Thyroid gland (tissue), 4 donors: Measurements from ENCODE around the gene SPOUT1. TPM values are rescaled to one million over a fixed set of nuclear protein-coding genes. Genes with fewer than 3 reads are reported as not detected.

Source experiments
- DNase-seq, 2 donors: peaks; one replicate each; pipeline ENCODE4 v3.0.0-alpha.2; 2019
- H3K27ac ChIP-seq, 3 donors: fragments of 200-600 bp; sonication (generic); 1 replicate in 2 of 3; 2 replicates in 1 of 3; pipeline ENCODE4 v1.5.1; 2016 to 2019; ENCODE audit warnings: mild to moderate bottlenecking in 1 of 3, moderate library complexity in 1 of 3
- H3K27me3 ChIP-seq: fragments of 200-600 bp; sonication (generic); one replicate; pipeline ENCODE4 v1.5.1; 2019
- H3K36me3 ChIP-seq, 2 donors: fragments of 200-600 bp; sonication (generic); one replicate each; pipeline ENCODE4 v1.5.1; 2016 to 2019
- H3K4me1 ChIP-seq, 2 donors: fragments of 200-600 bp; sonication (generic); one replicate each; pipeline ENCODE4 v1.5.1; 2017 to 2019
- H3K4me3 ChIP-seq, 3 donors: fragments of 200-600 bp; sonication (generic); replicated peaks in 1 of 3; 1 replicate in 2 of 3; 2 replicates in 1 of 3; pipeline ENCODE4 v1.5.1; 2016; ENCODE audit warnings: mild to moderate bottlenecking in 1 of 3
- H3K9me3 ChIP-seq: fragments of 200-600 bp; sonication (generic); one replicate; pipeline ENCODE4 v1.5.1; 2017
- POLR2A ChIP-seq, 2 donors: fragments of 450-650 bp; IDR thresholded peaks; one replicate each; pipeline ENCODE4 v1.6.1; 2017; ENCODE audit warnings: antibody characterized with exemption in 2 of 2, mild to moderate bottlenecking in 2 of 2, moderate library complexity in 1 of 2
- WGBS, 2 donors: methylation state at CpG; one replicate each; pipeline ENCODE4 v1.1.5; 2017; 5-methylcytosine and 5-hydroxymethylcytosine counted together
- intact Hi-C: fragments of 100-400 bp; cut with DNase I; formaldehyde crosslinking; loops from one replicate; pipeline ENCODE4 v1.15.1; 2023
- total RNA-seq, 4 donors: library from RNA; depleted of rRNA; stranded (reverse); fragments of >200 nt; gene quantifications; one replicate each; pipeline ENCODE4 v1.2.3, GENCODE V29; 2016
- TF ChIP-seq, protein P1 (sequence below), 6 experiments: fragments of 200-600 bp in 3 of 6; fragments of 450-650 bp in 3 of 6; sonication (generic) in 3 of 6; IDR thresholded peaks; one replicate each; pipeline ENCODE4 v1.5.1; 2016 to 2019; ENCODE audit warnings: antibody characterized with exemption in 6 of 6, mild to moderate bottlenecking in 2 of 6, inconsistent platforms in 1 of 6, moderate library complexity in 1 of 6

Gene SPOUT1
- total RNA-seq, 4 donors from 2014 or later, result 16.7 to 38.4 (median 27.4) TPM

DNA sequence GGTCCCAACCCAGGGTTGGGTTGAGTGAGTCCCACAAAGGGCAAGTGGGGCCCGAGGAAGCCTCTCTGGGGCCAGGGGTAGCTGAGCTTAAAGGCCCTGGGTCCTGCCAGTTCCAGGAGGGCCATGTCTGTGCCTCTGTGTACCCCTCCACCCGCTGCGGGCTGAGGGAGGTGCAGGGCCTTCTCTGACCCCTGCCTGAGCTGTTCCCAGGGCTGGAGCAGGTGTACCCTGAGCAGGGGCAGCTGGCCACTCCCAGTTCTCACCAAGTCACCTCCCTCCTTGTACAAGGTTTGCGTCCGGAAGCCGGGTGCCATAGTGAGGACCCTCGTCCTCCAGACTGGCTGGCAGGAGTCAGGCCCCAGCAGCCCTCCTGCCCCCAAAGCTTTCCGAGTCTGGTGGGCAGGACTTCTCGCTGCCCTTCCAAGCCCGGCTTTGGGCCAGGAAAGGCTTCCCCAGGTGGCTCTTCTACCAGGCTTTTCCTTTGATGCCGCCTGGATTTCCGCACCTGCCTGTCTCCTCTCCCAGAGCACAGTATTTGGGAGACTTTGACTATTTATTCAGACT lies 20.5 kb downstream of the SPOUT1 start:
- intact Hi-C loops, result no loop called here
- TF ChIP-seq, protein P1, sequence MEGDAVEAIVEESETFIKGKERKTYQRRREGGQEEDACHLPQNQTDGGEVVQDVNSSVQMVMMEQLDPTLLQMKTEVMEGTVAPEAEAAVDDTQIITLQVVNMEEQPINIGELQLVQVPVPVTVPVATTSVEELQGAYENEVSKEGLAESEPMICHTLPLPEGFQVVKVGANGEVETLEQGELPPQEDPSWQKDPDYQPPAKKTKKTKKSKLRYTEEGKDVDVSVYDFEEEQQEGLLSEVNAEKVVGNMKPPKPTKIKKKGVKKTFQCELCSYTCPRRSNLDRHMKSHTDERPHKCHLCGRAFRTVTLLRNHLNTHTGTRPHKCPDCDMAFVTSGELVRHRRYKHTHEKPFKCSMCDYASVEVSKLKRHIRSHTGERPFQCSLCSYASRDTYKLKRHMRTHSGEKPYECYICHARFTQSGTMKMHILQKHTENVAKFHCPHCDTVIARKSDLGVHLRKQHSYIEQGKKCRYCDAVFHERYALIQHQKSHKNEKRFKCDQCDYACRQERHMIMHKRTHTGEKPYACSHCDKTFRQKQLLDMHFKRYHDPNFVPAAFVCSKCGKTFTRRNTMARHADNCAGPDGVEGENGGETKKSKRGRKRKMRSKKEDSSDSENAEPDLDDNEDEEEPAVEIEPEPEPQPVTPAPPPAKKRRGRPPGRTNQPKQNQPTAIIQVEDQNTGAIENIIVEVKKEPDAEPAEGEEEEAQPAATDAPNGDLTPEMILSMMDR (IDR thresholded peaks at IDR 0.05), result no peak
- TF ChIP-seq POLR2A (IDR thresholded peaks at IDR 0.05), result no peak
- DNase-seq, result no peak
- Histone ChIP-seq H3K27ac (no peak overlapping the region), H3K9me3 (no peaks in the 10 kb centered on the region), H3K27me3 (no peaks in the 10 kb centered on the region), H3K36me3 (peaks cover 25 to 31% of the 10 kb centered on the region in 2 donors), H3K4me3 (no peak overlapping the region), H3K4me1 (no peaks in the 10 kb centered on the region)
- 93 to 98% methylated on average over 5 to 10 of the region's 12 CpGs for WGBS, 2 donors

DNA sequence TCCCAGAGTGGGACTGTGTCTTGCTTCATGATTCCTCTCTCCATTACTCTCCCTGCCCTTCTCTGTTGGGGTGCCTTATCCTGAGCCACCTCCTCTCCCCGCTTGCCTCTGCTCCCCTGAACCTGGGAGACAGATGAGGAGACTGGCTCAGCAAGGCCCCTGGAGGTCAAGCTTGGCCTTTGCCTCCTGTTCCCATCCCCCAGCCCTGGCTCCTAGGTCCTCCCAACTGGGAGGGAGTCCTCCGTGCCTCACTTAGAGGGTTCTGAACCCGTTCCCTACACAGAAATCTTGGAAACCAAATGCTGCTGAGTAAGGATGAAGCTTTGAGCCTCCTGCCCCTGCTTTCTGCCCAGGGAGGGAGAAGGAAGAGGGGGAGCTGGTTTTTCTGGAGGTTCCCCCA lies 21.1 kb downstream of the SPOUT1 start:
- H3K36me3 ChIP-seq, result peaks cover 31 to 36% of the 10 kb centered on the region in 2 donors
- intact Hi-C loops, result no loop called here

DNA sequence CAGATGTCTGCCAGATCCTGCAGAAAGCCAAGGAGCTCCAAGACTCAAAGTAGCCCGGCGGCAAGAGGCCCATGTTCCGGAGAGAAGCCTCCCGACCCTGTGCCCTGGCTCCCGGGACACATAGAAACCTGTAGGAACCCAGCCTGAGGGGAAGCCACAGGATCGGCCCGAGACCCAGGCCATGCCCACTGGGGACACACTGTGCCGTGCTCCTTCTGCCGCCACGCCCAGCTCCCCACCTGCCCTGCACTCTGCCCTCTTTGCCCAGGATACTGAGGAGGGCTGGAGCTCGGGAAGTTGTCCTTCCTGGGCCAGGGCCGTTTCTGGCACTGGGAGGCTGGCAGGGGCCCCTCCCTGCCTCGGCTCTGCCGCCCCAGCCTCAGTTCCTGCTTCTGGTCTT lies 21.8 kb downstream of the SPOUT1 start:
- DNase-seq, result no peak
- Histone ChIP-seq H3K4me1 (no peaks in the 10 kb centered on the region), H3K36me3 (peaks cover 38 to 42% of the 10 kb centered on the region in 2 donors), H3K9me3 (no peaks in the 10 kb centered on the region), H3K4me3 (no peak overlapping the region), H3K27me3 (no peaks in the 10 kb centered on the region), H3K27ac (no peak overlapping the region)
- WGBS, 2 donors, result 92 to 96% methylated on average over 5 to 8 of the region's 14 CpGs
- TF ChIP-seq, protein P1 (IDR thresholded peaks at IDR 0.05), result no peak
- no peak for TF ChIP-seq POLR2A (IDR thresholded peaks at IDR 0.05)
- intact Hi-C loops, result no loop called here

More for the DNA sequence above, 21.1 kb downstream of the SPOUT1 start:
- TF ChIP-seq, protein P1 (IDR thresholded peaks at IDR 0.05), result no peak
- TF ChIP-seq POLR2A (IDR thresholded peaks at IDR 0.05), result no peak
- Histone ChIP-seq H3K27ac (no peak overlapping the region), H3K4me1 (no peaks in the 10 kb centered on the region), H3K27me3 (no peaks in the 10 kb centered on the region), H3K4me3 (no peak overlapping the region), H3K9me3 (no peaks in the 10 kb centered on the region)
- WGBS, 2 donors, result 78 to 96% methylated on average over 3 of the region's 3 CpGs
- DNase-seq, result no peak

DNA sequence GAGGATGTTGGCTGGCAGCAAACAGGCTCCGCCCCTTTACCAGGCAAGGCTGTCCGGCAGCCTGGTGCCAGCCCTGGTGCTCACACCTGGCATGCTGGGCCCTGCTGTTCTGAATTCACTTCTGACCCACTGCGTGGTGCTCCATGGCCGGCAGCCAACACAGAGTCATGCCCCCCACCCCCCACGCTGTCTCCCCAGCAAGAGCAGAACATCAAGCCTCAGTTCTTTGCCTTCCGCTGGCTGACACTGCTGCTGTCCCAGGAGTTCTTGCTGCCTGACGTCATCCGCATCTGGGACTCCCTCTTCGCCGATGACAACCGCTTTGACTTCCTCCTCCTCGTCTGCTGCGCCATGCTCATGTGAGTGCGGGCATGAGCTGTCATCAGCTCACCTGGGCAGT lies 23.9 kb downstream of the SPOUT1 start:
- Histone ChIP-seq H3K4me1 (no peaks in the 10 kb centered on the region), H3K4me3 (no peak overlapping the region), H3K9me3 (no peaks in the 10 kb centered on the region), H3K27ac (no peak overlapping the region), H3K27me3 (no peaks in the 10 kb centered on the region), H3K36me3 (peaks cover 45 to 53% of the 10 kb centered on the region in 2 donors)
- TF ChIP-seq, protein P1 (IDR thresholded peaks at IDR 0.05), result no peak
- TF ChIP-seq POLR2A (IDR thresholded peaks at IDR 0.05), result no peak
- intact Hi-C loops, result no loop called here
- WGBS, 2 donors, result 89 to 92% methylated on average over 14 of the region's 14 CpGs
- DNase-seq, result no peak

DNA sequence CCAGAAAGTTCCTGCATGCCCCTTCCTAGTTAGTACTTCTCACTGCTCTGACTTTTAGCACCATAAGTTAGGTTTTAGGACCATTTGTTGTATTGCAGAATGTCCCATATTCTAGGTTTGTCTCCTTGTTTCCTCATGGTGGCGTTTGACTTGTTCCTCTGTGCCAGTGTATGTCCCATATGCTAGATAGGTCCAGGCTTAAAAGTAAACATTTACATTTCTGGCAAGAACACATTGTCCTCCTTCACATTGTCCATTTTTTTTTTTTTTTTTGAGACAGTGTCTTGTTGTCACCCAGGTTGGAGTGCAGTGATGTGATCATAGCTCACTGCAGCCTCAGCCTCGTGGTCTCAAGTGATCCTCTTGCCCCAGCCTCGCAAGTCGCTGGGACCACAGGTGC lies 27.1 kb downstream of the SPOUT1 start:
- no peaks in the 10 kb centered on the region for H3K4me1 ChIP-seq
- no peaks in the 10 kb centered on the region for H3K9me3 ChIP-seq
- TF ChIP-seq POLR2A (IDR thresholded peaks at IDR 0.05), result no peak
- TF ChIP-seq, protein P1 (IDR thresholded peaks at IDR 0.05), result no peak
- intact Hi-C loops, result no loop called here
- 93 to 97% methylated on average over 4 of the region's 4 CpGs for WGBS, 2 donors
- H3K27me3 ChIP-seq, result no peaks in the 10 kb centered on the region
- H3K27ac ChIP-seq, result no peak overlapping the region
- peaks cover 50 to 69% of the 10 kb centered on the region in 2 donors for H3K36me3 ChIP-seq
- DNase-seq, result no peak
- no peak overlapping the region for H3K4me3 ChIP-seq
